ENCODE results near the gene CYSTM1. TPM values are rescaled to one million over a fixed set of nuclear protein-coding genes. Genes with fewer than 3 reads are reported as not detected.

The CYSTM1 gene
- total RNA-seq, 2 experiments from 2014 or later: 16.8 to 23.0 TPM

GRCh38 chr5:140207250-140207964 is 32.4 kb downstream of the CYSTM1 start:
- peaks cover 8% of the 10 kb centered on the region for H3K36me3 Mint-ChIP-seq
- H3K4me3 Mint-ChIP-seq: no peak overlapping the region
- ATAC-seq: peak; percentile 47
- peaks cover 12% of the 10 kb centered on the region for H3K4me1 Mint-ChIP-seq
- H3K9me3 Mint-ChIP-seq (ENCODE audit: low read depth): peaks cover 2% of the 10 kb centered on the region
- CTCF ChIA-PET: interaction anchor here (0.6 to 1.1 kb wide), 2 partner anchors 144 to 151 kb away, joined by 3 to 4 read pairs; no protein-coding TSS in a partner anchor
- H3K27ac Mint-ChIP-seq: peak overlapping the region; percentile 55
- no peaks in the 10 kb centered on the region for H3K27me3 Mint-ChIP-seq
- DNase-seq: no peak

GRCh38 chr5:140208065-140208464 is 33.1 kb downstream of the CYSTM1 start:
- no peaks in the 10 kb centered on the region for H3K27me3 Mint-ChIP-seq
- peaks cover 2% of the 10 kb centered on the region for H3K9me3 Mint-ChIP-seq (ENCODE audit: low read depth)
- CTCF ChIA-PET: interaction anchor here (0.6 kb wide), 1 partner anchor 150 kb away, joined by 3 read pairs; no protein-coding TSS in a partner anchor
- ATAC-seq: no peak
- no peak for DNase-seq
- H3K27ac Mint-ChIP-seq: no peak overlapping the region
- H3K36me3 Mint-ChIP-seq: peaks cover 8% of the 10 kb centered on the region
- peaks cover 13% of the 10 kb centered on the region for H3K4me1 Mint-ChIP-seq
- no peak overlapping the region for H3K4me3 Mint-ChIP-seq

GRCh38 chr5:140213370-140213983 is 38.5 kb downstream of the CYSTM1 start:
- Mint-ChIP-seq H3K4me1 (peaks cover 19% of the 10 kb centered on the region), H3K27me3 (no peaks in the 10 kb centered on the region), H3K27ac (no peak overlapping the region), H3K9me3 (ENCODE audit: low read depth) (no peaks in the 10 kb centered on the region), H3K4me3 (no peak overlapping the region), H3K36me3 (peaks cover 1% of the 10 kb centered on the region)
- no peak for DNase-seq
- CTCF ChIA-PET: interaction anchor here (1.6 kb wide), 1 partner anchor 31 kb away, joined by 5 read pairs; no protein-coding TSS in a partner anchor
- ATAC-seq: peak; percentile 91

- no peaks in the 10 kb centered on the region for H3K27me3 Mint-ChIP-seq
- peaks cover 1% of the 10 kb centered on the region for H3K36me3 Mint-ChIP-seq
- no peak overlapping the region for H3K4me3 Mint-ChIP-seq
- CTCF ChIA-PET: interaction anchor here (1.1 to 1.8 kb wide), 3 partner anchors 25 to 131 kb away, joined by 3 to 4 read pairs (median 4); no protein-coding TSS in a partner anchor
- H3K4me1 Mint-ChIP-seq: peaks cover 23% of the 10 kb centered on the region
- H3K9me3 Mint-ChIP-seq (ENCODE audit: low read depth): no peaks in the 10 kb centered on the region
- ATAC-seq: no peak
- no peak for DNase-seq
- no peak overlapping the region for H3K27ac Mint-ChIP-seq
These were observed 39.8 kb downstream of the CYSTM1 start for GRCh38 chr5:140214831-140215230.

GRCh38 chr5:140215276-140215675 is 40.3 kb downstream of the CYSTM1 start:
- Mint-ChIP-seq H3K4me1 (peaks cover 28% of the 10 kb centered on the region), H3K27ac (no peak overlapping the region), H3K27me3 (no peaks in the 10 kb centered on the region), H3K4me3 (no peak overlapping the region), H3K9me3 (ENCODE audit: low read depth) (no peaks in the 10 kb centered on the region), H3K36me3 (peaks cover 1% of the 10 kb centered on the region)
- CTCF ChIA-PET: interaction anchor here (0.5 to 1.8 kb wide), 4 partner anchors 9 to 130 kb away, joined by 3 to 6 read pairs (median 4); no protein-coding TSS in a partner anchor
- ATAC-seq (no peak), DNase-seq (no peak)

- DNase-seq: no peak
- ATAC-seq: no peak
- CTCF ChIA-PET: no interaction called here
- H3K4me3 Mint-ChIP-seq: no peak overlapping the region
- H3K4me1 Mint-ChIP-seq: peaks cover 36% of the 10 kb centered on the region
- no peak overlapping the region for H3K27ac Mint-ChIP-seq
- peaks cover 1% of the 10 kb centered on the region for H3K36me3 Mint-ChIP-seq
- H3K9me3 Mint-ChIP-seq (ENCODE audit: low read depth): no peaks in the 10 kb centered on the region
- H3K27me3 Mint-ChIP-seq: no peaks in the 10 kb centered on the region
These were observed 41.6 kb downstream of the CYSTM1 start for GRCh38 chr5:140216478-140217074.

GRCh38 chr5:140217299-140218026 is 42.5 kb downstream of the CYSTM1 start:
- H3K36me3 Mint-ChIP-seq: peaks cover 1% of the 10 kb centered on the region
- no peaks in the 10 kb centered on the region for H3K9me3 Mint-ChIP-seq (ENCODE audit: low read depth)
- H3K27ac Mint-ChIP-seq: no peak overlapping the region
- no peaks in the 10 kb centered on the region for H3K27me3 Mint-ChIP-seq
- ATAC-seq (no peak), DNase-seq (no peak)
- CTCF ChIA-PET: no interaction called here
- H3K4me3 Mint-ChIP-seq: no peak overlapping the region
- peaks cover 42% of the 10 kb centered on the region for H3K4me1 Mint-ChIP-seq

GRCh38 chr5:140219068-140219991 is 44.3 kb downstream of the CYSTM1 start:
- DNase-seq (no peak), ATAC-seq (no peak)
- no peak overlapping the region for H3K27ac Mint-ChIP-seq
- H3K36me3 Mint-ChIP-seq: peaks cover 1% of the 10 kb centered on the region
- no peaks in the 10 kb centered on the region for H3K27me3 Mint-ChIP-seq
- CTCF ChIA-PET: no interaction called here
- no peak overlapping the region for H3K4me3 Mint-ChIP-seq
- no peaks in the 10 kb centered on the region for H3K9me3 Mint-ChIP-seq (ENCODE audit: low read depth)
- peaks cover 34% of the 10 kb centered on the region for H3K4me1 Mint-ChIP-seq

- ATAC-seq: peak; percentile 42
These were observed 45.2 kb downstream of the CYSTM1 start for GRCh38 chr5:140220032-140220697.

GRCh38 chr5:140220698-140221064 is 45.7 kb downstream of the CYSTM1 start:
- H3K9me3 Mint-ChIP-seq (ENCODE audit: low read depth): no peaks in the 10 kb centered on the region
- CTCF ChIA-PET: no interaction called here
- no peaks in the 10 kb centered on the region for H3K27me3 Mint-ChIP-seq
- DNase-seq: no peak
- no peak overlapping the region for H3K4me3 Mint-ChIP-seq
- no peak for ATAC-seq
- peaks cover 1% of the 10 kb centered on the region for H3K36me3 Mint-ChIP-seq
- H3K27ac Mint-ChIP-seq: no peak overlapping the region
- peaks cover 22% of the 10 kb centered on the region for H3K4me1 Mint-ChIP-seq

More at GRCh38 chr5:140220032-140220697, 45.2 kb downstream of the CYSTM1 start:
- H3K27me3 Mint-ChIP-seq: no peaks in the 10 kb centered on the region
- no peak for DNase-seq
- no peak overlapping the region for H3K4me3 Mint-ChIP-seq
- H3K27ac Mint-ChIP-seq: no peak overlapping the region
- H3K36me3 Mint-ChIP-seq: peaks cover 1% of the 10 kb centered on the region
- H3K9me3 Mint-ChIP-seq (ENCODE audit: low read depth): no peaks in the 10 kb centered on the region
- H3K4me1 Mint-ChIP-seq: peaks cover 25% of the 10 kb centered on the region
- CTCF ChIA-PET: no interaction called here

- Mint-ChIP-seq H3K4me3 (no peak overlapping the region), H3K36me3 (peaks cover 1% of the 10 kb centered on the region), H3K27ac (no peak overlapping the region), H3K9me3 (ENCODE audit: low read depth) (no peaks in the 10 kb centered on the region), H3K27me3 (no peaks in the 10 kb centered on the region), H3K4me1 (peaks cover 22% of the 10 kb centered on the region)
- CTCF ChIA-PET: no interaction called here
- ATAC-seq: no peak
- DNase-seq: no peak
These were observed 46.8 kb downstream of the CYSTM1 start for GRCh38 chr5:140221697-140222223.

- Mint-ChIP-seq H3K27me3 (no peaks in the 10 kb centered on the region), H3K36me3 (peaks cover 1% of the 10 kb centered on the region), H3K4me3 (no peak overlapping the region), H3K27ac (no peak overlapping the region), H3K4me1 (peaks cover 22% of the 10 kb centered on the region), H3K9me3 (ENCODE audit: low read depth) (no peaks in the 10 kb centered on the region)
- CTCF ChIA-PET: no interaction called here
- ATAC-seq (no peak), DNase-seq (no peak)
These were observed 47.4 kb downstream of the CYSTM1 start for GRCh38 chr5:140222416-140222815.

Data from activated CD8-positive, alpha-beta memory T cell treated with anti-CD3 and anti-CD28 coated beads, Interleukin-2, amount 10 ng/mL, durations not matched to agents 7 days and 5 days (primary cell).